ENCODE measurements around the gene PHKG2.

Gene PHKG2

DNA sequence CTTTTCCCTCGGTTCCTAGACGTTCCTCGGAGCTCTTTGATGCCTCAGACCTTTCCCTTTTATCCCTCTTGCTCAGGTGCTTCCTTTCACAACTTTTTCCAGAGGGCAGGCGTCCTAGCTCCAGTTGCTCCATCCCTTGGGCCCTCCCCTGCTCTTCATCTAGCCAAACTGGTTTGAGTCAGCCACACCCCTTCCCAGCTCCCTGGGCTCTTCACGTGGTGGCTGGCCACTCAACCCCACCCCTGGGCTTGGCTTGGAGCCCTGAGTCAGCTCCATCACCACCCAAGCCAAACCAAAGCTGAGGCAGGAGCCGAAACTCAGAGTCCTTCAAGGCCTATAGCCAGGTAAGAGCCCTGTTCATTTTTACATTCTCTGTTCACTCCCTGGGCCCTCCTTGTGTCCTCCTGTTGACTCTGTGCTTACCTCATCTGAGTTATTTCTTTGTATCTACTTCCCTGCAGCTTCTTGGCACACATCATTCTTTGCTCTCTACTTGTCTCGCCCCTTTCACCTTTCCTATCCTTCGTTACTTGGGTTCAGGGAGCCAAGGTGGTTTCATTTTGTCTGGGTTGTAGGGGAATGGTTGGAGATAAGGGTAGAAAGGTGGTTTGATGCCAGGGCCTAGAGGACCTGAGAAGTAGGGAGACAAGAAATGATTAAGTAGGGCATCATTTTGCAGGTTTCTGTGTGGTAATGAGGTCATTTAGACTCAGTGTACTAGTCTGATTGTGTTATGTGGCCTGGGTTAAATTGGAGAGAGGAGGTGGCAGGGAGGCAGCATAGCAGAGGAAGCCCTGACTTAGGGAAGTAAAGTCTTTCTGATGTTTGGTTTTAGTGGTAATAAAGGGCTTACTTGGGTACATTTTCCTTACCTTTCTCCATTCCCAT lies 7.6 kb upstream of the PHKG2 start:
- peaks cover 91% of the 10 kb centered on the region for H3K36me3 ChIP-seq (ENCODE audit: insufficient read depth, insufficient read length, low read length)
- H3K27me3 ChIP-seq (ENCODE audit: insufficient read depth, insufficient read length): no peaks in the 10 kb centered on the region
- no peak overlapping the region for H3K4me3 ChIP-seq (ENCODE audit: insufficient read length, low read depth)
- TF ChIP-seq YY1 (IDR thresholded peaks at IDR 0.05; ENCODE audit: insufficient read depth, insufficient read length): no peak
- no peak for TF ChIP-seq SUZ12 (IDR thresholded peaks at IDR 0.05; ENCODE audit: extremely low read depth, insufficient read depth, insufficient read length)
- no peak for TF ChIP-seq ZNF274 (IDR thresholded peaks at IDR 0.05; ENCODE audit: low read depth, low read length)
- no peak for DNase-seq (ENCODE audit: low read depth, low spot score)
- H3K9me3 ChIP-seq (ENCODE audit: insufficient read depth, low read length): no peaks in the 10 kb centered on the region
- no peak overlapping the region for H3K9ac ChIP-seq (ENCODE audit: insufficient read length, low read depth)
- H3K4me1 ChIP-seq (ENCODE audit: insufficient read depth, insufficient read length): peaks cover 17% of the 10 kb centered on the region

DNA sequence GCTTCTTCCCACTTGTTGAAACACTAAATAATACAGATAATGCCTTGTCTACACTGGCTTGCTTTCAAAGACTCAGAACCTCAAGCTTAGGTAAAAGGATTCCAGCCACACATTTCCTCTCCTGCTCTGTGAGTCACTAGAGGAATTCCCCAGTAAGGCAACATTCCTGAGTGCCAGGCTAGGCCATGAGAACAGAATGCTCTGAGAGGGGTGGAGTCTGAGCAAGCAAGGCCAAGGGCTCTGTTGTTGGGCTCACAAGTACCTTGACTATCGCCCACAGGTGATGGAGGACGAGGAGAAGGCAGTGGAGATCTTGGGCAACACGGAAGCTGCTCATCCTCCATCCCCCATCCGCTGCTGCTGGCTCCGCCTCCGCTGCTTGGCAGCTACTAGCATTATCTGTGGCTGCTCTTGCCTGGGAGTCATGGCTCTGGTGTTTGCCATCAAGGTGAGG lies 6.7 kb upstream of the PHKG2 start:
- H3K4me3 ChIP-seq (ENCODE audit: insufficient read length, low read depth): no peak overlapping the region
- H3K4me1 ChIP-seq (ENCODE audit: insufficient read depth, insufficient read length): peaks cover 17% of the 10 kb centered on the region
- H3K27me3 ChIP-seq (ENCODE audit: insufficient read depth, insufficient read length): no peaks in the 10 kb centered on the region
- DNase-seq (ENCODE audit: low read depth, low spot score): peak; percentile 38
- no peak for TF ChIP-seq ZNF274 (IDR thresholded peaks at IDR 0.05; ENCODE audit: low read depth, low read length)
- no peak for TF ChIP-seq SUZ12 (IDR thresholded peaks at IDR 0.05; ENCODE audit: extremely low read depth, insufficient read depth, insufficient read length)
- no peak for TF ChIP-seq YY1 (IDR thresholded peaks at IDR 0.05; ENCODE audit: insufficient read depth, insufficient read length)
- no peaks in the 10 kb centered on the region for H3K9me3 ChIP-seq (ENCODE audit: insufficient read depth, low read length)
- peaks cover 82% of the 10 kb centered on the region for H3K36me3 ChIP-seq (ENCODE audit: insufficient read depth, insufficient read length, low read length)
- H3K9ac ChIP-seq (ENCODE audit: insufficient read length, low read depth): no peak overlapping the region

DNA sequence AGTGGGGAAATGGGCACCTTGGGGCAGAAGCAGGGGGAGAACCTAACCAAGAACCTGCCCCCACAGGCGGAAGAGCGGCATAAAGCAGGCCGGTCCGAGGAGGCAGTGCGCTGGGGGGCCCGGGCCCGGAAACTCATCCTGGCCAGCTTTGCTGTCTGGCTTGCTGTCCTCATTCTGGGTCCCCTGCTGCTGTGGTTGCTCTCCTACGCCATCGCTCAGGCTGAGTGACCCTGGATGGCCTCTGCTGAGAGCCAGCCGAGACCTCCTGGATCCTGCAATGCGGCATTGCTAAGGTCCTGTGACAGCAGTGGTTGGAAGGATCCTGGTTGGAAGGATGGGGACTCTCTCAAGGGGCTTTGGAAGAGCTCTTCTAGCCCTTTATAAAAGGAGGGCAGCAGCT lies 4.5 kb upstream of the PHKG2 start:
- peaks cover 60% of the 10 kb centered on the region for H3K36me3 ChIP-seq (ENCODE audit: insufficient read depth, insufficient read length, low read length)
- no peak for DNase-seq (ENCODE audit: low read depth, low spot score)
- no peak overlapping the region for H3K4me3 ChIP-seq (ENCODE audit: insufficient read length, low read depth)
- TF ChIP-seq ZNF274 (IDR thresholded peaks at IDR 0.05; ENCODE audit: low read depth, low read length) (no peak), YY1 (IDR thresholded peaks at IDR 0.05; ENCODE audit: insufficient read depth, insufficient read length) (no peak), SUZ12 (IDR thresholded peaks at IDR 0.05; ENCODE audit: extremely low read depth, insufficient read depth, insufficient read length) (no peak)
- H3K9me3 ChIP-seq (ENCODE audit: insufficient read depth, low read length): no peaks in the 10 kb centered on the region
- H3K9ac ChIP-seq (ENCODE audit: insufficient read length, low read depth): no peak overlapping the region
- H3K4me1 ChIP-seq (ENCODE audit: insufficient read depth, insufficient read length): peaks cover 20% of the 10 kb centered on the region
- no peaks in the 10 kb centered on the region for H3K27me3 ChIP-seq (ENCODE audit: insufficient read depth, insufficient read length)

DNA sequence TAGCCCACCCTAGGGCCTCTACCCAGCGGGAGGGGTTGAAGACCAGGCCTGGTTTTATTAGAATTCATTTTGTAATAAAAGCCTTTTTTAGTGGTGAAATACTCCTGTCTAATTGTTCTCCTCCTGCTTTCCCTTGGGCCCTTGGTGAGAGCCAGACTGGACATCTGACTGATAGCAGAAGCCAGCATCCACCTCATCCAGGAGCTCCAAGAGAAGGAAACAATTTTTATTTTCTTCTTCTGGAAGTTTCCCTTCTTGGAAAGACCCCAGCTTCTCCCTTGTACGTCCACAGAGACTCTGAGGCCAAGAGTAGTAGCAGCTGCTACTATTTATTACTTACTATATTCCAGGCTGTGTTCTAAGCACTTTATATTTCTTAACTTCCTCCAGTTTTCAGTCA lies 4.0 kb upstream of the PHKG2 start:
- no peak overlapping the region for H3K9ac ChIP-seq (ENCODE audit: insufficient read length, low read depth)
- peaks cover 55% of the 10 kb centered on the region for H3K36me3 ChIP-seq (ENCODE audit: insufficient read depth, insufficient read length, low read length)
- no peaks in the 10 kb centered on the region for H3K9me3 ChIP-seq (ENCODE audit: insufficient read depth, low read length)
- no peak overlapping the region for H3K4me3 ChIP-seq (ENCODE audit: insufficient read length, low read depth)
- peaks cover 18% of the 10 kb centered on the region for H3K4me1 ChIP-seq (ENCODE audit: insufficient read depth, insufficient read length)
- no peaks in the 10 kb centered on the region for H3K27me3 ChIP-seq (ENCODE audit: insufficient read depth, insufficient read length)
- no peak for DNase-seq (ENCODE audit: low read depth, low spot score)
- TF ChIP-seq YY1 (IDR thresholded peaks at IDR 0.05; ENCODE audit: insufficient read depth, insufficient read length) (no peak), SUZ12 (IDR thresholded peaks at IDR 0.05; ENCODE audit: extremely low read depth, insufficient read depth, insufficient read length) (no peak), ZNF274 (IDR thresholded peaks at IDR 0.05; ENCODE audit: low read depth, low read length) (no peak)

DNA sequence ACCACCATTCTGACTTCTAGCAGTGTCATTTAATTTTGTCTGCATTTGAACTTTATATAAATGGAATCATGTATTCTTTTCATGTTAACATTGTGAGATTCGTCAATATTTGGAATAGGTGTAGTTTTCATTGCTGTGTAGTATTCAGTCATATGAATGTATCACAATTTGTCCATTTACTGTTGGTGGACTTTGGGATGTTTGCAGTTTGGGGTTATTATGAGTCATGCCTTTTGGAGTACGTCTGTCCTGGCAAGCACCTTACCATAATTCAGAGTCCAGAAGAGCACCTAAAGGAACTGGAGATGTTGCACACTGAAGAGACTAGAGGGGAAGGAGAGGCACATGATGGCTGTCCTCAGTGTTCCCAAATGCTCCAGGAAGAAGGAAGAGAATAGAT lies 3.1 kb upstream of the PHKG2 start:
- no peak for DNase-seq (ENCODE audit: low read depth, low spot score)
- Histone ChIP-seq H3K27me3 (ENCODE audit: insufficient read depth, insufficient read length) (no peaks in the 10 kb centered on the region), H3K9ac (ENCODE audit: insufficient read length, low read depth) (no peak overlapping the region), H3K4me3 (ENCODE audit: insufficient read length, low read depth) (no peak overlapping the region), H3K36me3 (ENCODE audit: insufficient read depth, insufficient read length, low read length) (peaks cover 52% of the 10 kb centered on the region), H3K4me1 (ENCODE audit: insufficient read depth, insufficient read length) (peaks cover 12% of the 10 kb centered on the region), H3K9me3 (ENCODE audit: insufficient read depth, low read length) (no peaks in the 10 kb centered on the region)
- TF ChIP-seq SUZ12 (IDR thresholded peaks at IDR 0.05; ENCODE audit: extremely low read depth, insufficient read depth, insufficient read length) (no peak), ZNF274 (IDR thresholded peaks at IDR 0.05; ENCODE audit: low read depth, low read length) (no peak), YY1 (IDR thresholded peaks at IDR 0.05; ENCODE audit: insufficient read depth, insufficient read length) (no peak)

DNA sequence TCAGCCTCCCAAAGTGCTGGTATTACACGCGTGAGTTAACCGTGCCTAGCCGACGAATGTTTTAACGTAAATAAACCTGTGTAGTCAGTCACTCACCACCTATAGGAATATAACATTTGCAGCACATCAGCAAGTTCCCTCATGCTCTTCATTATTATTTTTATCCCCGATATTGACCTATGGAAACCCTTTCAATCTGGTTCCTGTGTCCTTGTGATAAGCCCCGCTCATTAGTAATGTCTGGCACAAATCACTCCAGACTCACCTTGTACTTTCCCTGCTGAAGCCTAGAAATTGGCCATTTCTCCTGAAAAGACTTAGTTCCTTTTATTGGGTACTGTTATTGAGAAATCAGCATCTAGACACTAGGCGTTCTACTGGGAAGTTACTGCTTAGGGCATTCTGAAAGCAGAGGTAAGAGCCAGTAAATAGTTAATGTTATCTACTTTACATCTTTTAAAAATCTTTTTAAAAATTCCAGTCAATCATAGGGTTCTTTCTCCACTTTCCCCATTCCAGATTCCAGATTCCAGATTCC lies 1.5 kb upstream of the PHKG2 start:
- TF ChIP-seq ZNF274 (IDR thresholded peaks at IDR 0.05; ENCODE audit: low read depth, low read length) (no peak), SUZ12 (IDR thresholded peaks at IDR 0.05; ENCODE audit: extremely low read depth, insufficient read depth, insufficient read length) (no peak), YY1 (IDR thresholded peaks at IDR 0.05; ENCODE audit: insufficient read depth, insufficient read length) (no peak)
- no peaks in the 10 kb centered on the region for H3K9me3 ChIP-seq (ENCODE audit: insufficient read depth, low read length)
- no peak overlapping the region for H3K9ac ChIP-seq (ENCODE audit: insufficient read length, low read depth)
- H3K4me1 ChIP-seq (ENCODE audit: insufficient read depth, insufficient read length): peaks cover 4% of the 10 kb centered on the region
- H3K4me3 ChIP-seq (ENCODE audit: insufficient read length, low read depth): no peak overlapping the region
- H3K36me3 ChIP-seq (ENCODE audit: insufficient read depth, insufficient read length, low read length): peaks cover 60% of the 10 kb centered on the region
- no peak for DNase-seq (ENCODE audit: low read depth, low spot score)
- H3K27me3 ChIP-seq (ENCODE audit: insufficient read depth, insufficient read length): no peaks in the 10 kb centered on the region

DNA sequence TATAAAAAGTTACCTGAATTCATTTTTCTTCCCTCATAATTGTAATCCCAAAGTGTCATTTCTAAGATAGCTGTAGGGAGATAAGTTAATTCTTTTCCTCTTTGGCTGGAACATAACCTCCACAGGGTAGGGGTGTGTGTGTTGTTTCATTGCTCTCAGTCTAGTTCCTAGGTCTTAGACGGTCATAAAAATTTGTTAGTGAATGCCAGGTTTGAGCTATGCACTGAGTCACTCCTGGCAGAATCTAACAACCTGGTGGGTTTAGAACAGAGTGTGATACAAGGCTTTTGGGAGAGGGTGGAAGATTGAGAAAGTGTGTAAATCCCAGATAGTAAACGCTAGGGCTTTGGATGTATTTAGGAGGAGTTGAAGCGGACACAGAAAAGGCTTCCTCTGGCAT lies 894 bp upstream of the PHKG2 start:
- H3K27me3 ChIP-seq (ENCODE audit: insufficient read depth, insufficient read length): no peaks in the 10 kb centered on the region
- H3K4me3 ChIP-seq (ENCODE audit: insufficient read length, low read depth): peak overlapping the region; percentile 51
- TF ChIP-seq YY1 (IDR thresholded peaks at IDR 0.05; ENCODE audit: insufficient read depth, insufficient read length) (no peak), SUZ12 (IDR thresholded peaks at IDR 0.05; ENCODE audit: extremely low read depth, insufficient read depth, insufficient read length) (no peak), ZNF274 (IDR thresholded peaks at IDR 0.05; ENCODE audit: low read depth, low read length) (no peak)
- H3K9ac ChIP-seq (ENCODE audit: insufficient read length, low read depth): peak overlapping the region; percentile 77
- H3K36me3 ChIP-seq (ENCODE audit: insufficient read depth, insufficient read length, low read length): peaks cover 59% of the 10 kb centered on the region
- H3K9me3 ChIP-seq (ENCODE audit: insufficient read depth, low read length): no peaks in the 10 kb centered on the region
- H3K4me1 ChIP-seq (ENCODE audit: insufficient read depth, insufficient read length): peaks cover 3% of the 10 kb centered on the region
- DNase-seq (ENCODE audit: low read depth, low spot score): no peak

Measured in NT2/D1 (cell line).